Measurements from ENCODE around the gene ADIG. TPM values are rescaled to one million over a fixed set of nuclear protein-coding genes. Genes with fewer than 3 reads are reported as not detected.

The ADIG gene
- total and polyA plus RNA-seq, 2 of the 13 experiments (the other 11 are each of a cell fraction or from before 2014, with no cell fraction given): 0.15 TPM; not detected in 1

GRCh38 chr20:38601216-38602184, 20.5 kb downstream of the ADIG start, which contains the start of gene ARHGAP40 (continued):
- TF ChIP-seq, protein P1, sequence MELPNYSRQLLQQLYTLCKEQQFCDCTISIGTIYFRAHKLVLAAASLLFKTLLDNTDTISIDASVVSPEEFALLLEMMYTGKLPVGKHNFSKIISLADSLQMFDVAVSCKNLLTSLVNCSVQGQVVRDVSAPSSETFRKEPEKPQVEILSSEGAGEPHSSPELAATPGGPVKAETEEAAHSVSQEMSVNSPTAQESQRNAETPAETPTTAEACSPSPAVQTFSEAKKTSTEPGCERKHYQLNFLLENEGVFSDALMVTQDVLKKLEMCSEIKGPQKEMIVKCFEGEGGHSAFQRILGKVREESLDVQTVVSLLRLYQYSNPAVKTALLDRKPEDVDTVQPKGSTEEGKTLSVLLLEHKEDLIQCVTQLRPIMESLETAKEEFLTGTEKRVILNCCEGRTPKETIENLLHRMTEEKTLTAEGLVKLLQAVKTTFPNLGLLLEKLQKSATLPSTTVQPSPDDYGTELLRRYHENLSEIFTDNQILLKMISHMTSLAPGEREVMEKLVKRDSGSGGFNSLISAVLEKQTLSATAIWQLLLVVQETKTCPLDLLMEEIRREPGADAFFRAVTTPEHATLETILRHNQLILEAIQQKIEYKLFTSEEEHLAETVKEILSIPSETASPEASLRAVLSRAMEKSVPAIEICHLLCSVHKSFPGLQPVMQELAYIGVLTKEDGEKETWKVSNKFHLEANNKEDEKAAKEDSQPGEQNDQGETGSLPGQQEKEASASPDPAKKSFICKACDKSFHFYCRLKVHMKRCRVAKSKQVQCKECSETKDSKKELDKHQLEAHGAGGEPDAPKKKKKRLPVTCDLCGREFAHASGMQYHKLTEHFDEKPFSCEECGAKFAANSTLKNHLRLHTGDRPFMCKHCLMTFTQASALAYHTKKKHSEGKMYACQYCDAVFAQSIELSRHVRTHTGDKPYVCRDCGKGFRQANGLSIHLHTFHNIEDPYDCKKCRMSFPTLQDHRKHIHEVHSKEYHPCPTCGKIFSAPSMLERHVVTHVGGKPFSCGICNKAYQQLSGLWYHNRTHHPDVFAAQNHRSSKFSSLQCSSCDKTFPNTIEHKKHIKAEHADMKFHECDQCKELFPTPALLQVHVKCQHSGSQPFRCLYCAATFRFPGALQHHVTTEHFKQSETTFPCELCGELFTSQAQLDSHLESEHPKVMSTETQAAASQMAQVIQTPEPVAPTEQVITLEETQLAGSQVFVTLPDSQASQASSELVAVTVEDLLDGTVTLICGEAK (IDR thresholded peaks at IDR 0.05): no peak
- TF ChIP-seq, protein P1 (CRISPR knock-in tag; IDR thresholded peaks at IDR 0.05): peak; percentile 65; the same call in 1 of the 2 replicates
- TF ChIP-seq THYN1 (CRISPR knock-in tag; IDR thresholded peaks at IDR 0.05; ENCODE audit: borderline replicate concordance, low read depth) (no peak), SALL1 (CRISPR knock-in tag; IDR thresholded peaks at IDR 0.05) (peak; percentile 43), KLF16 (CRISPR knock-in tag; IDR thresholded peaks at IDR 0.05) (0 out of 4 replicates have a peak, but pooled peaks of 1 of the 2 experiments have one; percentile 42), MED1 (CRISPR knock-in tag; IDR thresholded peaks at IDR 0.05) (no peak), YEATS4 (CRISPR knock-in tag; IDR thresholded peaks at IDR 0.05; ENCODE audit: borderline replicate concordance) (peak; percentile 39; the same call in 1 of the 2 replicates), ZKSCAN5 (CRISPR knock-in tag; IDR thresholded peaks at IDR 0.05) (no peak), RBFOX2 (IDR thresholded peaks at IDR 0.05; ENCODE audit: low read depth, low read length) (peak; percentile 73), ZNF883 (CRISPR knock-in tag; IDR thresholded peaks at IDR 0.05; ENCODE audit: not compliant biosample characterization) (peak; percentile 21), BCL6 (CRISPR knock-in tag; IDR thresholded peaks at IDR 0.05) (no peak), CEBPZ (IDR thresholded peaks at IDR 0.05; ENCODE audit: low read length) (no peak), ZNF296 (CRISPR knock-in tag; conservative IDR thresholded peaks at IDR 0.05) (no peak)
- TF ChIP-seq, protein P2, sequence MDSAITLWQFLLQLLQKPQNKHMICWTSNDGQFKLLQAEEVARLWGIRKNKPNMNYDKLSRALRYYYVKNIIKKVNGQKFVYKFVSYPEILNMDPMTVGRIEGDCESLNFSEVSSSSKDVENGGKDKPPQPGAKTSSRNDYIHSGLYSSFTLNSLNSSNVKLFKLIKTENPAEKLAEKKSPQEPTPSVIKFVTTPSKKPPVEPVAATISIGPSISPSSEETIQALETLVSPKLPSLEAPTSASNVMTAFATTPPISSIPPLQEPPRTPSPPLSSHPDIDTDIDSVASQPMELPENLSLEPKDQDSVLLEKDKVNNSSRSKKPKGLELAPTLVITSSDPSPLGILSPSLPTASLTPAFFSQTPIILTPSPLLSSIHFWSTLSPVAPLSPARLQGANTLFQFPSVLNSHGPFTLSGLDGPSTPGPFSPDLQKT (CRISPR knock-in tag; IDR thresholded peaks at IDR 0.05; ENCODE audit: borderline replicate concordance): peak; percentile 71; the same call in 1 of the 2 replicates

Measured in HepG2 (cell line).